Esophagus squamous epithelium (tissue), 4 donors: ENCODE results near the gene CPNE7.

Experiments
- POLR2A ChIP-seq, 4 donors: fragments of 450-650 bp; IDR thresholded peaks; one replicate each; pipeline ENCODE4 v1.6.1; 2017; ENCODE audit warnings: antibody characterized with exemption in 4 of 4, mild to moderate bottlenecking in 4 of 4, moderate library complexity in 3 of 4
- TF ChIP-seq, protein P1 (sequence below), 6 experiments: fragments of 450-650 bp in 4 of 6; fragments of 200-600 bp in 2 of 6; sonication (generic) in 2 of 6; IDR thresholded peaks; one replicate each; pipeline ENCODE4 v1.5.1; 2016 to 2019; ENCODE audit warnings: antibody characterized with exemption in 6 of 6, mild to moderate bottlenecking in 4 of 6, moderate library complexity in 4 of 6

- TF ChIP-seq, protein P1, sequence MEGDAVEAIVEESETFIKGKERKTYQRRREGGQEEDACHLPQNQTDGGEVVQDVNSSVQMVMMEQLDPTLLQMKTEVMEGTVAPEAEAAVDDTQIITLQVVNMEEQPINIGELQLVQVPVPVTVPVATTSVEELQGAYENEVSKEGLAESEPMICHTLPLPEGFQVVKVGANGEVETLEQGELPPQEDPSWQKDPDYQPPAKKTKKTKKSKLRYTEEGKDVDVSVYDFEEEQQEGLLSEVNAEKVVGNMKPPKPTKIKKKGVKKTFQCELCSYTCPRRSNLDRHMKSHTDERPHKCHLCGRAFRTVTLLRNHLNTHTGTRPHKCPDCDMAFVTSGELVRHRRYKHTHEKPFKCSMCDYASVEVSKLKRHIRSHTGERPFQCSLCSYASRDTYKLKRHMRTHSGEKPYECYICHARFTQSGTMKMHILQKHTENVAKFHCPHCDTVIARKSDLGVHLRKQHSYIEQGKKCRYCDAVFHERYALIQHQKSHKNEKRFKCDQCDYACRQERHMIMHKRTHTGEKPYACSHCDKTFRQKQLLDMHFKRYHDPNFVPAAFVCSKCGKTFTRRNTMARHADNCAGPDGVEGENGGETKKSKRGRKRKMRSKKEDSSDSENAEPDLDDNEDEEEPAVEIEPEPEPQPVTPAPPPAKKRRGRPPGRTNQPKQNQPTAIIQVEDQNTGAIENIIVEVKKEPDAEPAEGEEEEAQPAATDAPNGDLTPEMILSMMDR (IDR thresholded peaks at IDR 0.05): no peak
- TF ChIP-seq POLR2A (IDR thresholded peaks at IDR 0.05): no peak
These were observed 27.5 kb downstream of the CPNE7 start for GRCh38 chr16:89602952-89603590.
